Stomach (tissue), 4 donors: ENCODE data around the gene RNF208.

Experiments
- CTCF ChIP-seq, 7 experiments: fragments of 450-650 bp in 4 of 7; fragments of 200-600 bp in 3 of 7; sonication (generic) in 3 of 7; IDR thresholded peaks; one replicate each; pipeline ENCODE4 v1.5.1; 2016 to 2019; ENCODE audit warnings: antibody characterized with exemption in 7 of 7, control low read depth in 2 of 7, mild to moderate bottlenecking in 1 of 7
- POLR2A ChIP-seq, 4 donors: fragments of 450-650 bp; IDR thresholded peaks; one replicate each; pipeline ENCODE4 v1.6.1; 2016; ENCODE audit warnings: antibody characterized with exemption in 4 of 4, control low read depth in 2 of 4, mild to moderate bottlenecking in 1 of 4, moderate library complexity in 1 of 4
- POLR2AphosphoS5 ChIP-seq, 3 donors: sonication (generic); formaldehyde crosslinking; IDR thresholded peaks; one replicate each; pipeline ENCODE4 v1.6.1; 2016; ENCODE audit warnings: antibody characterized with exemption in 3 of 3

DNA sequence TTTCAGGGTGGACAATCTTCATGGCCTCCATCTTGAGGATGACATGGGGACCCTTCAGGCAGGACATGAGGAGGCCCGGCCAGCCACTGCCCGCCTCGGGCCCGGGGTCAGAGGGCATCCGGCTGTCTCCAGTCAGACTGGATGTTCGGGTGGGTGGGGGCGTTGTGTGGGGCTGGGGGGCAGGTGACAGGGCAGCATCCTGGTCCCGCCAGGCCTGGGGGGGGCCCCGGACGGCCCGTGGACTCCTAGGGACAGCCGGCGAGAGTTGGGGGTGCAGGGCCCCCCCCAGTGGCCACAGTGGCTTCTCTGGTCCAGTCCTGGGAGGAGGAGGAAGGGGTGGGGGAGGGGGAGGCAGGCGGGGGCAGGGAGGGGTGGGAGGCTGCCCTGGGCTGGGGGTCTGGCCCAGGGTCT, 940 bp downstream of the RNF208 start:
- TF ChIP-seq POLR2A (IDR thresholded peaks at IDR 0.05) (no peak), CTCF (IDR thresholded peaks at IDR 0.05) (no peak), POLR2AphosphoS5 (IDR thresholded peaks at IDR 0.05) (no peak)
